Esophagus squamous epithelium (tissue), 5 donors: ENCODE data around the gene CIB4. TPM values are rescaled to one million over a fixed set of nuclear protein-coding genes. Genes with fewer than 3 reads are reported as not detected.
A peak's percentile ranks its signal among the peaks of the same experiment; 100 is the strongest.

Experiments
- DNase-seq: peaks from one replicate; lab custom pipeline; 2025; lab: John Stamatoyannopoulos, UW
- H3K27ac ChIP-seq, 4 donors: fragments of 200-600 bp; sonication (generic); one replicate each; pipeline ENCODE4 v1.5.1; 2016 to 2019; ENCODE audit warnings: mild to moderate bottlenecking in 1 of 4
- H3K27me3 ChIP-seq, 4 donors: fragments of 200-600 bp; sonication (generic); 1 replicate in 3 of 4; 2 replicates in 1 of 4; pipeline versions ENCODE4 v1.5.1 to v1.6.0; 2017 to 2021; ENCODE audit warnings: antibody characterized with exemption in 1 of 4
- H3K36me3 ChIP-seq, 3 donors: fragments of 200-600 bp; sonication (generic); one replicate each; pipeline ENCODE4 v1.5.1; 2016 to 2019
- H3K4me1 ChIP-seq, 3 donors: fragments of 200-600 bp; sonication (generic); one replicate each; pipeline ENCODE4 v1.5.1; 2017 to 2019
- H3K4me3 ChIP-seq, 4 donors: fragments of 200-600 bp; sonication (generic); 1 replicate in 3 of 4; 2 replicates in 1 of 4; pipeline ENCODE4 v1.5.1; 2016 to 2019; ENCODE audit warnings: mild to moderate bottlenecking in 2 of 4, moderate library complexity in 1 of 4
- H3K9me3 ChIP-seq, 3 donors: fragments of 200-600 bp; sonication (generic); one replicate each; pipeline ENCODE4 v1.5.1; 2016 to 2019
- POLR2A ChIP-seq, 4 donors: fragments of 450-650 bp; IDR thresholded peaks; one replicate each; pipeline ENCODE4 v1.6.1; 2017; ENCODE audit warnings: antibody characterized with exemption in 4 of 4, mild to moderate bottlenecking in 4 of 4, moderate library complexity in 3 of 4
- WGBS, 2 donors: methylation state at CpG; one replicate each; pipeline ENCODE4 v1.1.5; 2018; 5-methylcytosine and 5-hydroxymethylcytosine counted together
- intact Hi-C: fragments of 100-400 bp; cut with DNase I; formaldehyde crosslinking; loops from one replicate; pipeline ENCODE4 v1.15.0; 2022
- total RNA-seq, 4 donors: library from RNA; depleted of rRNA; stranded (reverse); fragments of >200 nt; gene quantifications; one replicate each; pipeline ENCODE4 v1.1.0, GENCODE V29; 2016
- TF ChIP-seq, protein P1 (sequence below), 6 experiments: fragments of 450-650 bp in 4 of 6; fragments of 200-600 bp in 2 of 6; sonication (generic) in 2 of 6; IDR thresholded peaks; one replicate each; pipeline ENCODE4 v1.5.1; 2016 to 2019; ENCODE audit warnings: antibody characterized with exemption in 6 of 6, mild to moderate bottlenecking in 4 of 6, moderate library complexity in 4 of 6
- donor health status: DM: yes; HTN: yes; CAD: no.

The CIB4 gene
- total RNA-seq, 4 donors from 2014 or later: 0.57 TPM; not detected in 3

DNA sequence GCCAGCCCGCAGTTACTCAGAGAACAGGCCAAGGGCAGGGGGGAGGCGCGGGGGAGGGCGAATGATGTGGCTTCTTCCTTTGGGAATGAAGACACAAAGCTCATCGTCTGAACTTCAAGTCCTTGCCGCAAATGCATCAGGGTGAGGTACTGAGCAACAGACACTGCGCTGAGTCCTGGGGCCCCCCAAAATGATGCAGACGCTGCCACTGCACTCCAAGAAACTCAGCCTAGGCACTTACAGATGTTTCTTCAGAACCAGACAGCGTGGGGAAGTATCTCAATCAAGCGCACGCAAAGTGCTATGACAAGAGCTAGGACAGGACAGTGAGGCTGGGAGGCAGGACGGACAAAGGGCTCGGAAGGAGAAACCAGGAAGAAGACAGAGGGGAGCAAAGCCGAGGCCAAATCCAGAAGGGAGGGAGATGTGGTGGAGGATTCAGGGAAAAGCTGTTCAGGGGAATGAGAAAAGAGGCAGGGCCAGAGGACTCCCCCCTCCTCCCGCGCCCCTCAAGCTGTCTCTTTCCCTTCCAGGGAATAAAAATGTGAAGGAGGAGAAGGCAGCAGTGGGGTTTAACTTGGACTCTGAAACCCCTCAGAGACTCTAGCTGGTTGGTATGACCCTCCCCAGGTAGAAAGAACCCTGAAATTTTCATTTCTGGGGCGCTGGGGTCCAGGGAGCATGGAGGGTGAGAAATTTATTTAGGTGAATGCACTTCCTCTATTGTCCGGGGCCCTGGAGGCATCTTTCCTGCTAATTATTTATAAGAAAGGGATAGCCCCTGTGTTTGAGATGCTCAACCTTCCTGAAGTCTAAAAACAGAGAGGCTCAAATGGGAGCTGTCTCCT is 34.9 kb downstream of the CIB4 start:
- H3K27ac ChIP-seq: peak overlapping the region in 3 of 4 donors; percentile 40 to 60 (median 48)
- no peak for DNase-seq
- no peaks in the 10 kb centered on the region for H3K9me3 ChIP-seq
- WGBS, 2 donors: 51 to 56% methylated on average over 9 to 11 of the region's 18 CpGs
- H3K4me3 ChIP-seq: no peak overlapping the region
- intact Hi-C loops: loop anchor here (2.0 kb wide), 1 partner anchor 137 kb away; no protein-coding TSS in a partner anchor
- H3K4me1 ChIP-seq: peaks cover 6 to 28% (median 9%) of the 10 kb centered on the region in 3 donors
- H3K36me3 ChIP-seq: no peaks in the 10 kb centered on the region
- peaks cover 0 to 20% (median 0%) of the 10 kb centered on the region in 4 donors for H3K27me3 ChIP-seq
- TF ChIP-seq, protein P1, sequence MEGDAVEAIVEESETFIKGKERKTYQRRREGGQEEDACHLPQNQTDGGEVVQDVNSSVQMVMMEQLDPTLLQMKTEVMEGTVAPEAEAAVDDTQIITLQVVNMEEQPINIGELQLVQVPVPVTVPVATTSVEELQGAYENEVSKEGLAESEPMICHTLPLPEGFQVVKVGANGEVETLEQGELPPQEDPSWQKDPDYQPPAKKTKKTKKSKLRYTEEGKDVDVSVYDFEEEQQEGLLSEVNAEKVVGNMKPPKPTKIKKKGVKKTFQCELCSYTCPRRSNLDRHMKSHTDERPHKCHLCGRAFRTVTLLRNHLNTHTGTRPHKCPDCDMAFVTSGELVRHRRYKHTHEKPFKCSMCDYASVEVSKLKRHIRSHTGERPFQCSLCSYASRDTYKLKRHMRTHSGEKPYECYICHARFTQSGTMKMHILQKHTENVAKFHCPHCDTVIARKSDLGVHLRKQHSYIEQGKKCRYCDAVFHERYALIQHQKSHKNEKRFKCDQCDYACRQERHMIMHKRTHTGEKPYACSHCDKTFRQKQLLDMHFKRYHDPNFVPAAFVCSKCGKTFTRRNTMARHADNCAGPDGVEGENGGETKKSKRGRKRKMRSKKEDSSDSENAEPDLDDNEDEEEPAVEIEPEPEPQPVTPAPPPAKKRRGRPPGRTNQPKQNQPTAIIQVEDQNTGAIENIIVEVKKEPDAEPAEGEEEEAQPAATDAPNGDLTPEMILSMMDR (IDR thresholded peaks at IDR 0.05): no peak
- no peak for TF ChIP-seq POLR2A (IDR thresholded peaks at IDR 0.05)

DNA sequence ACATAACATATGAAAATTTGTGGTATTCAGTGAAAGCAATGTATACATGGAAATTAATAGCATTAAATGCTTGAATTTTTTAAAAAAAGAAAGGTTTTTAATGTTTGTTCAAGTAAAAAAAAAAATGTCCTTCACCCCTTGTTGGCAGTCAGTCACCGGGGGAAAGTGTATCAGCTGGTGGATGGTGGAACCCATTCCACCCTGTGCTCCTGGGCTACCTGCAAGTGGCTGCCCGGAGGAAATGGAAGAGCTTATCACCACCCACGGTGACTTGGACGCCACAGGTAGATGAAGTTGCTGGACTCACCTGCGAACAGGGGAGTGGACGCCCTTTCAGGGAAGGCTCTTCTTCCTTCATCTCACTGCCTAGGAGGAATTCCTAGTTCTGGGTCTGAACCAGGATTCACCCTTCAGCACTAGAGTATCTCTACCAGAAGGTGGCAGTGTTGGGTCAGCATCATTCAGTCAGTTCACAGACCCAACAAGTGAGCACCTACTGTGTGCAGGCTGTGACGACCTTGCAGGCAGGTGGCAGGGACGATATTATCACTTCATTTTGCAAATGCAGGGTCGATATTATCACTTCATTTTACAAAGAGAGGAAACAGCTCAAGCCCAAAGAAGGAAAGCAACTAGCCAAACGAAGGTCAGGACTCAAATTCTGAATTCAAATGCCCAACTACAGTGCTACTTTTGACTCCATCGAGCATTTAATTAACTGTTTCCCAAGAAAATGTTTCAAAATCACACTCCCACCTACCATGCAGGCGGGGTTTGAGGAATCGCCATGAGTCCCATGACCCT is 35.8 kb downstream of the CIB4 start:
- TF ChIP-seq, protein P1 (IDR thresholded peaks at IDR 0.05): peak; percentile 57 to 84 (median 74)
- TF ChIP-seq POLR2A (IDR thresholded peaks at IDR 0.05): no peak
- no peak for DNase-seq
- 13 to 22% methylated on average over 11 to 12 of the region's 13 CpGs for WGBS, 2 donors
- intact Hi-C loops: no loop called here
- H3K36me3 ChIP-seq: no peaks in the 10 kb centered on the region
- no peak overlapping the region for H3K27ac ChIP-seq
- H3K27me3 ChIP-seq: peaks cover 0 to 20% (median 1%) of the 10 kb centered on the region in 4 donors
- no peaks in the 10 kb centered on the region for H3K9me3 ChIP-seq
- no peak overlapping the region for H3K4me3 ChIP-seq
- peaks cover 6 to 28% (median 9%) of the 10 kb centered on the region in 3 donors for H3K4me1 ChIP-seq

DNA sequence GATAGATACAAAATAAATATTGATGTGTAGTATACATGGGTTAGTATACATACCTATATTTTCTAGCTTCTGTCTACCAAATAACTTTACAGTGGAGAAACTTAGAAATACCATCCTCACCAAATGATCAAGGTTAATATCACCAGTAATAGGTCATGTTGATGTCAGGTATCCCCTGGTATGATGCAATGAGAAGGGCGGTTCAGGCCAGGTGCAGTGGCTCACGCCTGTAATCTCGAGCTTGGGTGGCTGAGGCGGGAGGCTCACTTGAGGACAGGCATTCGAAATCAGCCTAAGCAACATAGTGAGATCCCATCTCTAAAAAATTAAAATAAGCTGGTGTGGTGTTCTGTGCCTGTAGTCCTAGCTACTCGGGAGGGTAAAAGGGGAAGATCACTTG is 38.6 kb downstream of the CIB4 start:
- no peak overlapping the region for H3K4me3 ChIP-seq
- no peaks in the 10 kb centered on the region for H3K36me3 ChIP-seq
- no peak for DNase-seq
- H3K27ac ChIP-seq: no peak overlapping the region
- H3K9me3 ChIP-seq: no peaks in the 10 kb centered on the region
- H3K27me3 ChIP-seq: peaks cover 0 to 31% (median 1%) of the 10 kb centered on the region in 4 donors
- 64 to 68% methylated on average over 5 to 6 of the region's 6 CpGs for WGBS, 2 donors
- intact Hi-C loops: no loop called here
- TF ChIP-seq, protein P1 (IDR thresholded peaks at IDR 0.05): no peak
- TF ChIP-seq POLR2A (IDR thresholded peaks at IDR 0.05): no peak
- H3K4me1 ChIP-seq: peaks cover 6 to 22% (median 9%) of the 10 kb centered on the region in 3 donors

DNA sequence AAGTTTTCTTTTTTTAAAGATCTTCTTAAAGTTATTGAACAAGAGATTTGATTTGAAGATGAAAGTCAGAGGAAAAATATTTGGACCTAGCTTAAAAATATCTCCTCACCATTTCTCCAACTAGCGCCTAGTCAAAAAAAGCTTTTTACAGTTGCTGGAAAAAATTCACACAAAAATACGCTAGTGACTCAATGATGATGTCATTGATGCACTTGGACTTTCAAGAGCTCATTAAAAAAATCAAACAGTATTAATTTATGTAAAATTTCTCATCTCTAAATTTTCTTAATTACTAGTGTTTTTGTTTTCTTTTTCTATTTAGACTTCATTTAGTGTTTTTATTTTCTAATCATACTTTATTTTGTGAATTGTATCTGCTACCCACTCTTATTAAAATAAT is 41.8 kb downstream of the CIB4 start:
- intact Hi-C loops: no loop called here
- WGBS, 2 donors: 79 to 81% methylated on average over 2 of the region's 2 CpGs

More for the DNA sequence above, 41.8 kb downstream of the CIB4 start:
- H3K4me3 ChIP-seq: no peak overlapping the region
- H3K27ac ChIP-seq: no peak overlapping the region
- H3K36me3 ChIP-seq: no peaks in the 10 kb centered on the region
- peaks cover 0 to 42% (median 1%) of the 10 kb centered on the region in 4 donors for H3K27me3 ChIP-seq
- DNase-seq: no peak
- no peaks in the 10 kb centered on the region for H3K9me3 ChIP-seq
- no peaks in the 10 kb centered on the region for H3K4me1 ChIP-seq
- no peak for TF ChIP-seq POLR2A (IDR thresholded peaks at IDR 0.05)
- TF ChIP-seq, protein P1 (IDR thresholded peaks at IDR 0.05): no peak
